Activated CD8-positive, alpha-beta memory T cell treated with anti-CD3 and anti-CD28 coated beads for 4 hours (primary cell): ENCODE measurements around the gene BARHL1.
"Not testable (repeated sequence)": the region's sequence is repeated elsewhere in the genome, so short reads cannot be mapped to it uniquely, and the experiment has no call there.

Source experiments
- DNase-seq, 2 donors: peaks; one replicate each; pipeline ENCODE4 v3.0.0-alpha.2; 2020; ENCODE audit warnings: low read depth in 2 of 2

The BARHL1 gene

GRCh38 chr9:132556235-132556634 lies 26.2 kb upstream of the BARHL1 start:
- no peak for DNase-seq

- no peak for DNase-seq
Observed at GRCh38 chr9:132556714-132557113, 25.7 kb upstream of the BARHL1 start.

GRCh38 chr9:132557159-132557558 lies 25.2 kb upstream of the BARHL1 start:
- DNase-seq: no peak

GRCh38 chr9:132559711-132560110 lies 22.7 kb upstream of the BARHL1 start:
- no peak for DNase-seq

GRCh38 chr9:132560616-132561202 lies 21.7 kb upstream of the BARHL1 start:
- DNase-seq: no peak

GRCh38 chr9:132562306-132562573 lies 20.2 kb upstream of the BARHL1 start:
- no peak for DNase-seq

GRCh38 chr9:132564526-132564925 lies 17.9 kb upstream of the BARHL1 start:
- no peak for DNase-seq

GRCh38 chr9:132568787-132569186 lies 13.6 kb upstream of the BARHL1 start:
- not testable (repeated sequence) for DNase-seq

GRCh38 chr9:132571806-132572600 lies 10.4 kb upstream of the BARHL1 start:
- DNase-seq: no peak

GRCh38 chr9:132572921-132573320 lies 9.5 kb upstream of the BARHL1 start:
- no peak for DNase-seq

- no peak for DNase-seq
Observed at GRCh38 chr9:132575005-132575609, 7.3 kb upstream of the BARHL1 start.

GRCh38 chr9:132575811-132576210 lies 6.6 kb upstream of the BARHL1 start:
- no peak for DNase-seq

GRCh38 chr9:132577119-132577518 lies 5.3 kb upstream of the BARHL1 start:
- no peak for DNase-seq

- no peak for DNase-seq
Observed at GRCh38 chr9:132578367-132578932, 4.0 kb upstream of the BARHL1 start.

- DNase-seq: no peak
Observed at GRCh38 chr9:132579427-132579798, 3.0 kb upstream of the BARHL1 start.

- DNase-seq: no peak
Observed at GRCh38 chr9:132582786-132583583, 579 bp downstream of the BARHL1 start.

- no peak for DNase-seq
Observed at GRCh38 chr9:132583584-132584304, 1.3 kb downstream of the BARHL1 start.

GRCh38 chr9:132584601-132585560 lies 2.5 kb downstream of the BARHL1 start:
- no peak for DNase-seq

GRCh38 chr9:132585954-132586829 lies 3.8 kb downstream of the BARHL1 start:
- DNase-seq: no peak
